Measurements from ENCODE around the gene ZFP36. TPM values are rescaled to one million over a fixed set of nuclear protein-coding genes. Genes with fewer than 3 reads are reported as not detected.

The ZFP36 gene
- polyA plus RNA-seq, 2 of the 4 experiments (the other 2 are of a cell fraction), result 22.1 to 29.1 TPM

- no peak for TF ChIP-seq HOXB13 (CRISPR knock-in tag; IDR thresholded peaks at IDR 0.05; ENCODE audit: low read depth)
- TF ChIP-seq, protein P1, sequence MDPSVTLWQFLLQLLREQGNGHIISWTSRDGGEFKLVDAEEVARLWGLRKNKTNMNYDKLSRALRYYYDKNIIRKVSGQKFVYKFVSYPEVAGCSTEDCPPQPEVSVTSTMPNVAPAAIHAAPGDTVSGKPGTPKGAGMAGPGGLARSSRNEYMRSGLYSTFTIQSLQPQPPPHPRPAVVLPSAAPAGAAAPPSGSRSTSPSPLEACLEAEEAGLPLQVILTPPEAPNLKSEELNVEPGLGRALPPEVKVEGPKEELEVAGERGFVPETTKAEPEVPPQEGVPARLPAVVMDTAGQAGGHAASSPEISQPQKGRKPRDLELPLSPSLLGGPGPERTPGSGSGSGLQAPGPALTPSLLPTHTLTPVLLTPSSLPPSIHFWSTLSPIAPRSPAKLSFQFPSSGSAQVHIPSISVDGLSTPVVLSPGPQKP (IDR thresholded peaks at IDR 0.05; ENCODE audit: low read depth, low read length), result no peak
- TF ChIP-seq, protein P2, sequence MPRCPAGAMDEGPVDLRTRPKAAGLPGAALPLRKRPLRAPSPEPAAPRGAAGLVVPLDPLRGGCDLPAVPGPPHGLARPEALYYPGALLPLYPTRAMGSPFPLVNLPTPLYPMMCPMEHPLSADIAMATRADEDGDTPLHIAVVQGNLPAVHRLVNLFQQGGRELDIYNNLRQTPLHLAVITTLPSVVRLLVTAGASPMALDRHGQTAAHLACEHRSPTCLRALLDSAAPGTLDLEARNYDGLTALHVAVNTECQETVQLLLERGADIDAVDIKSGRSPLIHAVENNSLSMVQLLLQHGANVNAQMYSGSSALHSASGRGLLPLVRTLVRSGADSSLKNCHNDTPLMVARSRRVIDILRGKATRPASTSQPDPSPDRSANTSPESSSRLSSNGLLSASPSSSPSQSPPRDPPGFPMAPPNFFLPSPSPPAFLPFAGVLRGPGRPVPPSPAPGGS (IDR thresholded peaks at IDR 0.05), result 0 out of 3 replicates have a peak, but pooled peaks have one; percentile 17
- no peak for TF ChIP-seq ZNF302 (CRISPR knock-in tag; IDR thresholded peaks at IDR 0.05)
- no peak for TF ChIP-seq KDM5A (IDR thresholded peaks at IDR 0.05)
- no peak for TF ChIP-seq EP300 (IDR thresholded peaks at IDR 0.05)
- no peak for TF ChIP-seq ESRRA (IDR thresholded peaks at IDR 0.05; ENCODE audit: borderline replicate concordance, low read length)
- TF ChIP-seq, protein P3, sequence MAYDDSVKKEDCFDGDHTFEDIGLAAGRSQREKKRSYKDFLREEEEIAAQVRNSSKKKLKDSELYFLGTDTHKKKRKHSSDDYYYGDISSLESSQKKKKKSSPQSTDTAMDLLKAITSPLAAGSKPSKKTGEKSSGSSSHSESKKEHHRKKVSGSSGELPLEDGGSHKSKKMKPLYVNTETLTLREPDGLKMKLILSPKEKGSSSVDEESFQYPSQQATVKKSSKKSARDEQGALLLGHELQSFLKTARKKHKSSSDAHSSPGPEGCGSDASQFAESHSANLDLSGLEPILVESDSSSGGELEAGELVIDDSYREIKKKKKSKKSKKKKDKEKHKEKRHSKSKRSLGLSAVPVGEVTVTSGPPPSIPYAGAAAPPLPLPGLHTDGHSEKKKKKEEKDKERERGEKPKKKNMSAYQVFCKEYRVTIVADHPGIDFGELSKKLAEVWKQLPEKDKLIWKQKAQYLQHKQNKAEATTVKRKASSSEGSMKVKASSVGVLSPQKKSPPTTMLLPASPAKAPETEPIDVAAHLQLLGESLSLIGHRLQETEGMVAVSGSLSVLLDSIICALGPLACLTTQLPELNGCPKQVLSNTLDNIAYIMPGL (CRISPR knock-in tag; IDR thresholded peaks at IDR 0.05; ENCODE audit: borderline replicate concordance), result no peak
- no peak; the same call in 1 of the 2 replicates for TF ChIP-seq RARB (CRISPR knock-in tag; IDR thresholded peaks at IDR 0.05)
- TF ChIP-seq MAFK (IDR thresholded peaks at IDR 0.05; ENCODE audit: partially characterized antibody), result no peak
- no peak for TF ChIP-seq CBX8 (IDR thresholded peaks at IDR 0.05)
- TF ChIP-seq ZFP36 (IDR thresholded peaks at IDR 0.05; ENCODE audit: borderline replicate concordance, partially characterized antibody), result no peak
- no peak for TF ChIP-seq JUNB (IDR thresholded peaks at IDR 0.05)
- no peak for TF ChIP-seq ATOH8 (CRISPR knock-in tag; IDR thresholded peaks at IDR 0.05; ENCODE audit: low read depth)
- TF ChIP-seq E2F6 (IDR thresholded peaks at IDR 0.05; ENCODE audit: borderline replicate concordance, low read depth), result no peak
- no peak for TF ChIP-seq EHMT2 (IDR thresholded peaks at IDR 0.05; ENCODE audit: low read depth)
- TF ChIP-seq HOXA7 (CRISPR knock-in tag; IDR thresholded peaks at IDR 0.05), result no peak
- no peak for TF ChIP-seq RFX5 (IDR thresholded peaks at IDR 0.05)
- no peak for TF ChIP-seq SREBF2 (IDR thresholded peaks at IDR 0.05)
- TF ChIP-seq BHLHE40 (IDR thresholded peaks at IDR 0.05; ENCODE audit: low read depth, low read length), result no peak
- TF ChIP-seq POLR2AphosphoS2 (conservative IDR thresholded peaks at IDR 0.05; ENCODE audit: low read length), result peak; percentile 54
- no peak for TF ChIP-seq HES2 (IDR thresholded peaks at IDR 0.05)
- no peak for TF ChIP-seq FOSB (CRISPR knock-in tag; IDR thresholded peaks at IDR 0.05)
- TF ChIP-seq HEYL (CRISPR knock-in tag; IDR thresholded peaks at IDR 0.05), result no peak
- TF ChIP-seq RAD21 (conservative IDR thresholded peaks at IDR 0.05 in 1 of 2, IDR thresholded peaks at IDR 0.05 in 1 of 2), result no peak
- TF ChIP-seq MYC (IDR thresholded peaks at IDR 0.05; ENCODE audit: borderline replicate concordance, low read length), result 0 out of 2 replicates have a peak, but pooled peaks have one; percentile 52
- TF ChIP-seq POLR2A (IDR thresholded peaks at IDR 0.05; ENCODE audit: low read length), result no peak
Observed at GRCh38 chr19:39407660-39408391, 1.2 kb downstream of the ZFP36 start (continued).
